NCI-H146 (cell line): ENCODE results near the gene CLASP1.
"Not testable (repeated sequence)": the region's sequence is repeated elsewhere in the genome, so short reads cannot be mapped to it uniquely, and the experiment has no call there.

ENCODE experiments used
- DNase-seq: peaks from one replicate; lab custom pipeline; 2025; lab: John Stamatoyannopoulos, UW

CLASP1 gene

DNA sequence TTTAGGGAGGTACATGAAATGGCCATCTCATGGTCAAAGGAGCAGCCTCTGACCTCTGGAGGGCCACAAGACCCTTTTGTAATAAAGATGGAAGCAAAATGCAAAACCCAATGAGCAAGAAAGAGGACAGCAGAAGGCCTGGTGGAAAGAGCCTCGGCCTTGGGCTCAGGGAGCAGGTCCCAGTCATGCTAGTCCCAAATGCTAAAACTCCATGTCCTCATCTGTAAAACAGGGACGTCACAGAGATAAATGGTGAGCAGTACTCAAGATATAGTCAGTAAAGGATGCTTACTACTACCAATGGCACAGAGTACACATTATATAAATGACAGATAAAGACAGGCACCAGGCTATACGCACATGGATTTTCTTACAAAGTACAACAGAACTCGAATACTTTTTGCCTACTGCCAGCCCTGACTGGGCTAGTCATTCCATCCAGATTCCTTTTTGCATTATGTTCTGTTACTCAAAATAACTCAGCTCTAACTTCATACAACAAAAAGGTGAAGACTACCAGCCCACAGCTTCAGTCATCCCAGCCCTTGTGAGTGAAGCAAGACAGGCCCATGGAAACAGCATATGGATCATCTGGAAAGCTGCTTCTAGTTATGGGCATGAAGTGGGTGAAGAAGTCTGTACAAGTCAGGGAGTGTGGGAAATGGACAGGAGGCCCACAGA lies 299.4 kb downstream of the CLASP1 start:
- DNase-seq: no peak

DNA sequence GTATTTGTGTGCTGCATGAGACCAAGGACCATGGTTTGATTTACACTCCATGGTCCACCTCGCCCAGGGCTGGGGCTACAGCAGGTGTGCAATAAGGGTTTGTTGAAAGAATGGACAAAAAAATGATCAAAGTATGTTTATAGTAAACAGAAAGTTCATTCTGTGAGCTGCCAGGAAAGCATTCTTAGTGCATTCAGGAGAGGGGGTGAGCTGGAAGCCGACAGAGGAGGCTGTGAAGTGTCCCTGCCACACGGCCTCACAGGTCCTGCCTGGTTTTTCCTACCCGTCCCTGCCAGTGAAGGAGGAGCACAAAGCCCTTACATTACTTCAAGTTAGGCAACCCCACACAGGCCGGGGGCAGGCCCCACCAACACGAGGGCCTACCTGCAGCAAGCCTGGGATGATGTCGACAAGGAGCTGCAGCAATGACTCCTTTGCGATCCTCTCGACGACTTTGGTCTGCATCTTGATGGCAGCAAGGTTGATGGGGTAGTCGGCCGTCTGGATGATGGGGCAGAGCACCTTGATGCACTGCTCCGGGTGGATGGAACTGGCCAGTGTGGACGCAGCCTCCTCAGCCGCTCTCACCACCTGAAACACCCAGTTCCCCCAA lies 301.0 kb downstream of the CLASP1 start:
- no peak for DNase-seq

DNA sequence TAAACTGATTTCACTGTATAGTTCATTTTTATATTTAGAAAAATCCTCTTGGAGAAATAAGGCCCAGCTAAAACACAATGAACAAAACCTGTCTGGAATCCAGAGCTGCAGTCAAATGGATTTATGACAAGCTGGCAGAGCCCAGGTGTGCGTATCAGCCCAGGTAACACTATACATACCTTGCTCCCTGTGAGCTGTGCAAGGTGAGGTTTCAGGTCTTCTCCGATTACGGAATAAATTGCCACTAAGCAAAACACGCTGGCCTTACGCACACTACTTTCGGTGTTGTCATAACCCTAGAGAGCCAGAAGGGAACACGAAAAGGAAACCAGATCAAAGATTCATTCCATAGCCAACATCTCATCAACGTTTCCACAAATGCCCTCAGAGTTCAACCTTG lies 302.4 kb downstream of the CLASP1 start:
- DNase-seq: no peak

DNA sequence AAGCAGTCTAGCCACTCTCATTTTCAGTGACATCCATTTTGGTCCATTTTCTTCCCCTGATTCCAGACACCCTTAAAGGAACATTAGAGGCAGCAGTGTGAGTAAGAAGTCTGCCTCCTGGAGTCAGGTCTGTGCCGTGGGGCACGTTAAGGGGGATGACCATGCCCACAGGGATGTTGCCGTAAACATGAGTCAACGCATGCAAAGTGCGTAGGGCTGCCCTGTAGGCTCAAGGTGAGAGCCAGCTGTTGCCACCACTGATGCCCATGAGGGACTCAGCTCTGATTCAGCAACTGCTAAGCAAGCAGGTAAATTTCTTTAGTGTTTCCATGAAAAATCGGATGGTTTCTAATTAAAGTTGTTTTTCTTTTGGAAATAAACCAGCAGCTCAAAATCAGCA lies 302.9 kb downstream of the CLASP1 start:
- DNase-seq: no peak

DNA sequence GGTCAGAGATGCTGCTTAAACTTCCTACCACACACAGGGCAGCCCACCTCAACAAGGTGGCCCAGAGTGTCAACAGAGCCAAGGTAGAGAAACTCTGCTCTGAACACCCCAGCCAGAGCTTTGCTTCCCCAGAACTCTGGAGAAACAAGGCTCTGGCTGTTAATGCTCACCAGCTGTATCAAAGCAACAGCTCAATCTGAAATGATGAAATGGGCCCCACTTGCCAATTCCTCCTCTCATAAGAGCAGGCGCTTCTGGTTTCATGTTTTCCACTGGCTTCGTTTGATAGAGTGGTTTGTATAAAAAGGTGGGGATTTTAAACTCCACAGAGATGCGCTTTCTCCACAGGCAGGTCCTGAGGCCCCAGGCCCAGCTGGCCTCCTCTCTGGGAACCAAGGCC lies 303.4 kb downstream of the CLASP1 start:
- DNase-seq: no peak

DNA sequence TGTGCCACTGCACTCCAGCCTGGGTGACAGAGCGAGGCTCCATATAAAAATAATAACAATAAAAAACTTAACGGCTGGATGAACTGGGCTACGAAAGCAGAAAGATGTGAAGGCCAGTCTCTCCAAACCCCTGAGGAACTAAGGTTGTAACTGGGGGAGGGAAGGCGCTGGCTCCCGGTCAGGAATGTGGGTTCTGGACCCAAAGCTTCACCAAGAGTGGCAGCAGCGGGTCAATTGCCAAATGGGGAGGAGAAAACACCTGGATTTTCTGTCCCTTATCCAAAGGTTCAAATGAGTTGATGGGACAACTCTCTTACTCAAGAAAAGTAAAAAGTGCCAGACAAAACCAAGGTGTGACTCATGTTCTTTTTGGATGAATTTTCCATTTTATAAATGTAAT lies 304.2 kb downstream of the CLASP1 start:
- no peak for DNase-seq

DNA sequence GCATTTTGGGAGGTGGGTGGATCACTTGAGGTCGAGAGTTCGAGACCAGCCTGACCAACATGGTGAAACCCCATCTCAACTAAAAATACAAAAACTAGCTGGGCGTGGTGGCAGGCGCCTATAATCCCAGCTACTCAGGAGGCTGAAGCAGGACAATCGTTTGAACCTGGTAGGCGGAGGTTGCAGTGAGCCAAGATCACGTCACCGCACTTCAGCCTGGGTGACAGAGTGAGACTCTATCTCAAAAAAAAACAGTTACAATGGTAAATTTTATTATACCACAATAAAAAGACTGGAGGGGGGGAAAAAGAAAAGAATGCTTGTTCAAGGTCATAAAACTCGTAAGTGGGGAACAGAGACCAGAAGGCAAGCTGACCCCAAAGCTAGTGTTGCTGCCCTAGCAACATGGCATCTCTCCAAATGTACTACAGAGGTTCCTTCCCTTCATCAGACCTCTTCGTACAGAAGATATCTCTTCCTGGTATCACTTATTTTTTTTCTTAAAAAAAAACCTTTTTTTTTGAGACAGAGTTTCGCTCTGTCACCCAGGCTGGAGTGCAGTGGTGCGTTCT lies 305.3 kb downstream of the CLASP1 start:
- DNase-seq: not testable (repeated sequence)

DNA sequence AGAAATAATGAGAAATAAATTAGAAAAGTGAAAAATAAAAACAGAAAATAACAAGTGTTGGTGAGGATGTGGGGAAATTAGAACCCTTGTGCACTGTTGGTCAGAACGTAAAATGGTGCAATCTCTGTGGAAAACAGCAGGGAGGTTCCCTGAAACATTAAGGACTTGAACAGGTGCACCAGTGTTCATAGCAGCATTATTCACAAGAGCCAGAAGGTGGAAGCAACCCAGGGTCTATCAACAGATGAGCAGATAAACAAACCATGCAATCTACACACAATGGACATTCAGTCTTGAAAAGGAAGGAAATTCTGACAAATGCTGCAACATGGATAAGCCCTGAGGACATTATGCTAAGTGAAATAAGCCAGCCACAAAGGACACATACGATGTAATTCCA lies 306.1 kb downstream of the CLASP1 start:
- peak; percentile 93 for DNase-seq

DNA sequence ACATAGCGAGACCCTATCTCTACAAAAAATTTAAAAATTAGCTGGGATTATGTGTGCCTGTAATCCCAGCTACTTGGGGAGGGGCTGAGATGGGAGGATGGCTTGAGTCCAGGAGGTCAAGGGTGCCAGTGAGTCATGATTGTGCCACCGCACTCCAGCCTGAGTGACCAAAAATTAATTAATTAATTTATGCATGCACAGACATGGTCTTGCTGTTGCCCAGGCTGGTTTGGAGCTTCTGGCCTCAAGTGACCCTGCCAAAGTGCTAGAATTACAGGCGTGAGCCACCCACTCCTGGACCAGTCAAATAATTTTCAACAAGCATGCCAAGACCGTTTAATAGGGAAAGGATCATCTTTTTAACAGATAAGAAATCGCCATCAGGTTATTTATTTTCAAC lies 306.5 kb downstream of the CLASP1 start:
- DNase-seq: no peak

DNA sequence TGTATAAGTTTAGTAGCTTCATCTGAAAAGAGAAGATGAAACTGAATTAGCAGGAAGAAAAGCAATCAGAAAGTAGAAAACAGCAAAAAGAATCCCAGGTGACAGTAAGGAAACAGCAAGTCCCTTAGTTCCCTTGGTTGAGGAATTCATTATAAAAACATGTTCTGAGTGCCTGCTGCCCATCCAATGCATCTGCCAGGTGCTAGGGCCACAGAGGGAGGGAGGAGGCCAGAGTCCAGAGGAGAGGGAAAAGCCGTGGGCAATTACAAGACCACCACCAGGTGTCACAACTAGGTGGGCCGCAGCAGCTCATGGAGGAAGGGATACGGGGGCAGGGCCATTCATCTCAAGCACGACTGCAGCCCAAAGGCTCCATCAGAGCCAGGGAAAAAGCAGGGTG lies 308.3 kb downstream of the CLASP1 start:
- DNase-seq: no peak

DNA sequence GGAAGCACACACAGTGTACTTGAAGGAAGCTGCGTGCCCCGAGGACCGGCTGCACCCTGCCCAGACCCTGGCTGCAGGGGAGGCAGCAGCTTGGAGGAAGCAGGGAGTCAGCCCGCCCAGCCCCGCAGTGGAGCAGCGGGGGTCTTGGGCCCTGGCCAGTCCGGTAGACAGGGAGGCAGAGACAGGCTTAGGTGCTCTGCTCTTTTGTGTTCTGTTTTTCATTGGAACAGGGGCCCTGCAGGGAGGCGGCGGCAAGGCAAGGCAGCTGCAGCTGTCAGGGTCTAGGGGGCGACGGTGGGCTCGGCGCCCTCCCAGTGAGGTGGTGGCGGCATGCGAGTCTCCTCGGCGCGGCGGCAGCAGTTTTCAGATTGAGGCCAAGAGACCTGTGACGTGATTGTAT lies 311.0 kb downstream of the CLASP1 start:
- no peak for DNase-seq

DNA sequence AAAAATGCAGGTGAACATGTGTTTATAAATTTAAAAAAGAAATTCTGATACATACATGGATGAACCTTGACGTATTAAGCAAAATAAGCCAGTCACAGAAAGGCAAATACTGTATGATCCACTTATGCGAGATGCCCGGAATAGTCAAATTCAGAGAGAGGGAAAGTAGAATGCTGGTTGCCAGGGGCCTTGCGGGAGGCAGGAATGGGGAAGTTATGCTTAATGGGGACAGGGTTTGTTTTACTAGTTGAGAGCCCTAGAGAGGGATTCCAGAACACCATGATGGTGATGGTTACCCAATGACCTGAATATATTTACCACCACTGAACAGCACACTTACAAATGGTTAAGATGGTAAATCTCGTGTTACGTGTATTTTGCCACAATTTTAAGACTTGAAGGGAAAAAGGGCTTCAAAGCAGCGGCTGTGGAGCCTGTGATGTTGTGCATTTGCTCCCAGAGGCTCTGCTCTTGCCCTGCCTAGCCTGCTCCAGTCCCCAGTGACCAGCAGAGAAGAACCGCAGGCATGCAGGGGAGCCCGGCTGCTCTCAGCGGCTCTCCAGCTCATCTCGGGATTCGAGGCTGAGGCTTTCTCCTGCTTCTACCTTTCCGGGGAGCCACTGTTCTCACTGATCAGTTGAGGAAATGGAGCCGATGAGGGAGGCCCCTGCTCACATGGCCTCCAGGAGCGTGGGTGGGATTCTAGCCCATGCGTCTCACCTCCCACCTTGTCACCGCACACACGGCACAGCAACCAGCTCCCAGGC lies 312.6 kb downstream of the CLASP1 start:
- DNase-seq: no peak

DNA sequence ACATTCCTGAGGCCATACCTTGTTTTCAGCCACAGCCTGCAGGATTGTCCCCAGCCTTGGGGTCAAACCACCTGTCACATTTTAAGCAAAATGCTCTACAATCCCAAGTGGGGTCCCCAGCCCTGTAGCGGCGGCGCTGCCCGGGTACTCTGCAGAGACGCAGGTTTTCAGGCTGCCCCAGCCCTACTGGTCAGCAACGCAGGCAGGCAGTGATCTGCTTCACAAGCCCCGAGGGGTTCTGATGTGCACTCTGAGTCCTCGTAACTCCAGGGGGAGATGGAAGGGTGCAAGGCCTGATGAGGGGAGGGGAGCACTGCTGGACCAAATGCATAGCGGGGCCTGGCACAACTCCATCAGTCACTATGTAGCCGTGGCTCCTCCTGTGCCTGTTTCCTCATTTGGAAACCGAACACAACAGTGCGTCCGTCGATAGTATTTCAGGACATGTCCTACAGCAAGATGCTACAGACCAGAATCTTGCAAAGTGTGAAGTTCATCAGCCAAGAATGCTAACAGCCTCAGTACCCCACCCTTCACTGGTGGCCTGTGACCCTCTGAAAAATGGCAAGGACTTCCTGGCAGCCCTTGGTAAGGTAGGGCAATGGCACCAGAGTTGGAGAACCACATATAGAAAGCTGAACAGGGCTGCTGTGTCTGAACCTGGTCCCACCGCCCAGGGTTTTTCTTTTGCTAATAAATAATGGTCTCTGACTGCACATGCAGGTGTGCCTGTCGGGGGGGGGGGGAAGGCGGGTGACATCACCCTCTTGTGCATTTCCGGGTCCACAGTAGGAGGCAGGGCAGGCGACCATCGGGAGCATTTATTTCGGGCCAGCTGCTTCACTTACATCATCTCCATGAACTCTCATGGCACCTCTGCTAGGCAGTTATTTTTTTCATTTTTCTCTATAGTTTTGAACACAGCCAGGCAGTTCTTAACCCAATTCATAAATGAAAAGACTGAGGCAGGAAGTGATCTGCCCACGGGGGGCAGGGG lies 313.7 kb downstream of the CLASP1 start:
- DNase-seq: peak; percentile 90

DNA sequence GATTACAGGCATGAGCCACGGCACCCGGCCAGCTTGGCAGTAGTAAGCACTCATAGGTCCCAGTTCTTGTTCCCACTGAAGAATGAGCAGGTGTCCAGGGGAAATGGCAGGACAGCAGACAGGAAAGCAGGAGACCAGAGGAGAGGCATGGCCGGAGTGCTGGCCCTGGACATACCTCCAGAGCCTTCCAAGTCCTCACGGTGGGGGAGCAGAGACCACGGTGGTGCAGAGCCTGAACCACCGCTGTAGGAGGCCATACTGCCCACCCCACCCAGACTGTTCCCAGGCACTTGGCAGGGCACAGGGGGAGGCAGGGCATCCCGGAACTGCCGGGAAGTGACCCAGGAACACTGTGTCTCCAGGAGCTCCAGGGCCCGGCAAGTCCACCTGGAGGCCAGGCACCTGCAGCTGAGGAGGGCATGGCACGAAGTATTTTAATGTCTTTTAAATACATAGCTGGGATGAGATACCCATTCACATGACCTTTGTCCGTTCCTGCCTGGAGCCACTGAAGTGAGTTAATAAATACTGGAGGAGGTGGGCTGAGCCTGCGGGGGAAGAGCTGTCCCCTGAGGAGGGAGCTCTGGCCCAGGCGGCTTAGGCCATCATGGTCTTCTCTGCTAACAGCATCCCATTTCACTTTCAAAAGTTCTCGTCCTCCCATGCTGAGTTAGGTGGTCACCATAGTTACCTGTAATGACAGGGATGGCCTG lies 314.5 kb downstream of the CLASP1 start:
- DNase-seq: no peak

DNA sequence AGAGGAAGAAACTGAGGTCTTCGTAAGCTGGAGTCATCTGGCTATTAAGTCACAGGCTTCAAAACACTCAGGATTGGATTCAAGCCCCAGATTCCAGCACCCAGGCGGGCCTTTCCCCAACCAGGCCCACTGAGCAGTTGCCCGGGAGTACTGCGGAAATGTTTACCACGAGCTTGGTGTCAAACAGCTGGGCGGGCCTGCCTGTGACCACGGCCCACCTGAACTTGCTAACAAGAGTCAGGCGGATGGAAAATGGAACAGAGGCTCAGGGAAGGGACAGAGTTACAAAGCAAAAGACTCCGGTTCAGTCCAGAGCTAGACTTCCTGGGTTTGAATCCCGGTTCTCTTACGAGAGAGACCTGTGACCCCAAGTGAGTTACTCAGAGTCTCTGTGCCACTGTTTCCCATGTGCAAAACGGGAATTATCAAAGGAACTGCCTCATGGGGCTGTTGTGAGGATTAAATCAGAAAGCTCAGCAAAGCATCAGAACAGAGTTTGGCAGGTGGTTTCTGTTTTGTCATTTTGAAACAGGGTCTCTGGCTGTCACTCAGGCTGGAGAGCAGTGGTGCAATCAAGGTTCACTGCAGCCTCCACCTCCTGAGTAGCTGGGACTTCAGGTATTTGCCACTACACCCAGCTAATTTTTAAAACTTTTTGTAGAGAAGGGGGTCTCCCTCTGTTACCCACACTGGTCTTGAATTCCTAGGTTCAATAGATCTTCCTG lies 315.3 kb downstream of the CLASP1 start:
- DNase-seq: no peak

DNA sequence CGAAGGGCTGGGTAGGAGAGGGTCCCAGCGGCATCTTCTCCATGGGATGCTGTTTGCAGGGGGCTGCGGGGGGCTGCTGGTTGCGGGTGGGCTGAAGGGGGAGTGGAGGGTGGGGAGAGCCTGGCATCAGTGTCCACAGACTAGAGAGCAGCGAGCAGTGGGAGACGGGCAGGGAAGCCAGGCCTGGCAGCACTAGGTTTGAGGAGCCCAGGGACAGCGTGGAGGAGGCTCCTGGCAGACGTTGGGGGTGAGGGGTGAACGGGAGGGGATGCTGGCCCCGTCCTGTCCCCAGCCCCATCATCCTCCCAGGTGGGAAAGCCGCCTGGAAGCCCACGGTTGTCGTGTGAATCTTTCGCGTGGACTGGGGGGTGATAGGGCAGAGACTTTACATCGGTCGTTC lies 316.0 kb downstream of the CLASP1 start:
- DNase-seq: no peak

DNA sequence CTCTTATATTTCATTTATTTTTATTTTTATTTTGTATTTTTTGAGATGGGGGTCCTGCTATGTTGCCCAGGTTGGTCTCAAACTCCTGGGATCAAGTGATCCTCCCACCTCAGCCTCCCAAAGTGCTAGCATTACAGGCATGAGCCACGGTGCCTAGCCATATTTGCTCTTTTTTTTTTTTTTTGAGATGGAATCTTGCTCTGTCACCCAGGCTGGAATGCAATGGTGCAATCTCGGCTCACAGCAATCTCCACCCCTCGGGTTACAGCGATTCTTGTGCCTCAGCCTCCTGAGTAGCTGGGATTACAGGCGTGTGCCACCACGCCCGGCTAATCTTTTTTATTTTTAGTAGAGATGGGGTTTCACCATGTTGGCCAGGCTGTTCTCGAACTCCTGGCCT lies 317.9 kb downstream of the CLASP1 start:
- not testable (repeated sequence) for DNase-seq

DNA sequence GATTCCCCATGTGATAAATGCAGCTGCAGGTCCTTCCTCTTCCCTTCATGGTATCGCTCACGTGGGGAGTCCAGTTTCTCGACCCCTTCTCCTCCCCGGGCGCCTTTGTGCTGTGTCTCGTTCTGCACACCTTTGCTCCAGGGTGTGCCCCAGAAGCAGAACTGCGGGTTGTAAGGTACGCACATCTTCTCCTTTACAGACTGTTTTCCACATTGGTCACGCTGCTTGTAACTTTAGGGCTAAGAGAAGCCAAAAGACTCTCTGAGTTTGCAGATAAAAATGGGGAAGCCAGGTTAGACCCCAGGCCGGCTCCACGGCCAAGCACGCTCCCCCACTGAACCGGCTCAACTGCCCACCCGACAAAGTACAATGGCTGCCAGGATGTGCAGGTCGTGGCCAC lies 318.3 kb downstream of the CLASP1 start:
- no peak for DNase-seq

DNA sequence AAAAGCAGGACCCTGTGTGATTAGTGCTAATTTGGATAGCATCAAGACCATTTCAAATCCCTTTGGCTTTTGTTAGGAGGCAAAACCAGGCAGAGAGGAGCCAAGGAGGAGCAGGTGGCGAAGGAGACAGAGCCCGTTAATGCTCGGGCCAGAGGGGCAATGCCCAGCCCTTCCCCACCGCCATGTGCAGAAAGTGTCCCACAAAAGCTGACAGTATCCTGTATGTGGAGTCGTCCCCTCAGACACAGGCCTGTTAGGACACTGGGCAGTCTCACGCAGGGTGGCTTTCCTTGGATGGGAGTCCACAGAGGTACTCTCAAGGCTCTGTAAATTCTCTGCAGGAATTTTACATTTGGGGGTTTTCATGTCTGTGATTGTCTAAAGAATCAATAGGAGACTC lies 319.5 kb downstream of the CLASP1 start:
- no peak for DNase-seq

DNA sequence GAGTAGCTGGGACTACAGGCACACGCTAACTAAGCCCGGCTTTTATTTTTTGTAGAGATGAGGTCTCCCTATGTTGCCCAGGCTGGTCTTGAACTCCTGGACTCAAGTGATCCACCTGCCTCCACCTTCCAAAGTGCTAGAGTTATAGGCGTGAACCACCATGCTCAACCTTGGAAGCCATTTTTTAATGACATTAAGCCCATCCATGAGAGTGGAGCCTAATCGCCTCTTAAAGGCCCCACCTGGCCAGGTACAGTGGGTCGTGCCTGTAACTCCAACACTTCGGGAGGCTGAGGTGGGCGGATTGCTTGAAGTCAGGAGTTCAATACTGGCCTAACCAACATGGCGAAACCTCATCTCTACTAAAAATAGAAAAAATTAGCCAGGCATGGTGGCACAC lies 322.6 kb downstream of the CLASP1 start:
- DNase-seq: no peak
